K562 (cell line): ENCODE data around the gene TMEM184A. TPM values are rescaled to one million over a fixed set of nuclear protein-coding genes. Genes with fewer than 3 reads are reported as not detected.

Experiments used
- ATAC-seq: fragments of 200-7000 bp; cut with Tn5 transposase; 3 replicates; pipeline ENCODE4 v1.9.1; 2020; ENCODE audit warnings: moderate library complexity
- BruUV-seq: library from RNA; stranded (reverse); fragments of 400-500 nt; replicated peaks from 2 replicates; lab custom pipeline; 2021; lab: Mats Ljungman, UMichigan
- CTCF ChIA-PET: fragments of 300-600 bp; formaldehyde crosslinking; extraction: SDS; loops from one replicate; lab custom pipeline; 2021; ENCODE audit warnings: low intra/inter-chr PET ratio; lab: Yijun Ruan, JAX
- POLR2A ChIA-PET: fragments of 300-600, 350-650 bp; sonication (Branson Sonifier 250); formaldehyde crosslinking; extraction: SDS; loops from one replicate; lab custom pipeline; 2021; ENCODE audit warnings: antibody characterized with exemption, inconsistent platforms; lab: Yijun Ruan, JAX
- DNase-seq, 4 experiments: peaks; one replicate each; pipeline versions ENCODE4 v3.0.0 to v3.0.0-alpha.2; 2011 to 2018; ENCODE audit warnings: low spot score in 3 of 4, mixed read lengths in 3 of 4; ENCODE audit errors: extremely low read depth in 1 of 4
- FAIRE-seq: peaks from 2 replicates; lab custom pipeline; 2011; peaks lifted over from hg19 to GRCh38; lab: Jason Lieb, UNC
- H2AFZ ChIP-seq: 2 replicates; pipeline ENCODE4 v1.6.0; 2011; ENCODE audit warnings: low read depth, low read length, control low read depth, inconsistent platforms
- H3K27ac ChIP-seq: fragments of 200-600 bp; 3 replicates; pipeline ENCODE4 v1.8.0; 2011; ENCODE audit warnings: low read depth, mild to moderate bottlenecking, control low read depth, inconsistent platforms, low read length, moderate library complexity, mixed read lengths; ENCODE audit errors: extremely low read depth
- H3K27me3 ChIP-seq, 2 experiments: fragments of 300-600 bp in 1 of 2; 2 replicates in 1 of 2; 3 replicates in 1 of 2; pipeline versions ENCODE4 v1.6.0 to v1.8.0; 2011; ENCODE audit warnings: inconsistent platforms in 2 of 2, low read length in 2 of 2, mild to moderate bottlenecking in 1 of 2, mixed read lengths in 1 of 2, moderate library complexity in 1 of 2; ENCODE audit not compliant: control insufficient read depth in 2 of 2, insufficient read depth in 2 of 2
- H3K36me3 ChIP-seq: fragments of 300-600 bp; 3 replicates; pipeline ENCODE4 v1.8.0; 2011; ENCODE audit warnings: mild to moderate bottlenecking, low read length, inconsistent platforms; ENCODE audit not compliant: control insufficient read depth, insufficient read depth
- H3K4me1 ChIP-seq, 2 experiments: fragments of 200-600 bp in 1 of 2; replicated peaks in 1 of 2; 2 replicates in 1 of 2; 3 replicates in 1 of 2; pipeline versions ENCODE4 v1.5.1 to v1.8.0; 2011; ENCODE audit warnings: inconsistent platforms in 2 of 2, low read length in 2 of 2, mild to moderate bottlenecking in 1 of 2, mixed read lengths in 1 of 2, moderate library complexity in 1 of 2; ENCODE audit not compliant: control insufficient read depth in 2 of 2, insufficient read depth in 2 of 2
- H3K4me2 ChIP-seq: 2 replicates; pipeline ENCODE4 v1.6.1; 2011; ENCODE audit warnings: low read length, control low read depth, inconsistent platforms, mixed read lengths; ENCODE audit not compliant: insufficient read depth
- H3K4me3 ChIP-seq: fragments of 200-600 bp; sonication (generic), shearing (Covaris generic); 2 replicates; pipeline ENCODE4 v1.5.1; 2016; ENCODE audit warnings: control low read depth, inconsistent platforms
- H3K79me2 ChIP-seq: fragments of 200-600 bp; 3 replicates; pipeline ENCODE4 v1.8.0; 2011; ENCODE audit warnings: low read length, inconsistent platforms; ENCODE audit not compliant: control insufficient read depth, insufficient read depth
- H3K9ac ChIP-seq, 2 experiments: 2 replicates each; pipeline versions ENCODE4 v1.6.0 to v1.6.1; 2011; ENCODE audit warnings: low read depth in 2 of 2, low read length in 2 of 2, control low read depth in 1 of 2, inconsistent platforms in 1 of 2, mild to moderate bottlenecking in 1 of 2, mixed read lengths in 1 of 2; ENCODE audit not compliant: insufficient read depth in 1 of 2
- H3K9me1 ChIP-seq: one replicate; pipeline ENCODE4 v1.6.0; 2011; ENCODE audit warnings: inconsistent platforms, mild to moderate bottlenecking, low read length, moderate library complexity; ENCODE audit not compliant: control insufficient read depth, insufficient read depth
- H3K9me3 ChIP-seq: replicated peaks from 2 replicates; pipeline ENCODE4 v1.5.1; 2011; ENCODE audit warnings: low read depth, low read length, inconsistent platforms; ENCODE audit not compliant: control insufficient read depth, insufficient read depth
- H4K20me1 ChIP-seq: replicated peaks from 2 replicates; pipeline ENCODE4 v1.6.1; 2011; ENCODE audit warnings: low read length, inconsistent platforms, mixed read lengths; ENCODE audit not compliant: control insufficient read depth, insufficient read depth
- ARID2 ChIP-seq: fragments of 450-650 bp; IDR thresholded peaks from 2 replicates; pipeline ENCODE4 v1.6.1; 2017; ENCODE audit warnings: antibody characterized with exemption, mild to moderate bottlenecking
- CBX5 ChIP-seq: IDR thresholded peaks from 2 replicates; pipeline ENCODE4 v1.6.1; 2014; ENCODE audit warnings: low read depth, borderline replicate concordance
- MED1 ChIP-seq: sonication (generic); formaldehyde crosslinking; IDR thresholded peaks from 2 replicates; pipeline ENCODE4 v1.8.1; 2023; ENCODE audit warnings: missing genetic modification reagents, borderline replicate concordance
- MEIS2 ChIP-seq: fragments of 450-650 bp; IDR thresholded peaks from 2 replicates; pipeline ENCODE4 v1.6.1; 2014; ENCODE audit warnings: mild to moderate bottlenecking; ENCODE audit not compliant: partially characterized antibody
- POLR2G ChIP-seq: fragments of 200-400 bp; formaldehyde crosslinking; IDR thresholded peaks from 2 replicates; pipeline ENCODE4 v1.6.1; 2017; ENCODE audit warnings: low read depth, mild to moderate bottlenecking, antibody characterized with exemption, low read length, moderate library complexity
- ZBTB5 ChIP-seq: fragments of 450-650 bp; IDR thresholded peaks from 2 replicates; pipeline ENCODE4 v1.6.1; 2017; ENCODE audit warnings: antibody characterized with exemption
- ZNF124 ChIP-seq: sonication (generic); formaldehyde crosslinking; IDR thresholded peaks from 2 replicates; pipeline ENCODE4 v1.8.1; 2022; ENCODE audit warnings: missing genetic modification reagents
- WGBS: fragments of 100-300 bp; shearing (Covaris generic); methylation state at CpG from one replicate; pipeline ENCODE4 v1.1.6; 2016; ENCODE audit warnings: low coverage, mixed read lengths; ENCODE audit not compliant: insufficient coverage; ENCODE audit errors: missing lambda C conversion rate; 5-methylcytosine and 5-hydroxymethylcytosine counted together
- in situ Hi-C: fragments of 300-500 bp; cut with MboI; formaldehyde crosslinking; loops from 4 replicates; pipeline ENCODE4 v1.15.0; 2018; ENCODE audit warnings: inconsistent platforms, mixed read lengths
- intact Hi-C: fragments of 100-400 bp; cut with micrococcal nuclease; formaldehyde crosslinking; loops from 2 replicates; pipeline ENCODE4 v1.14.2; 2022
- polyA plus RNA-seq, 8 experiments: library from polyadenylated mRNA; depleted of rRNA in 4 of 8; stranded (reverse) in 5 of 8; unstranded in 3 of 8; fragments of >200 nt; fragmentation: Nextera tagmentation in 2 of 8; fragmentation: Illumina TruSeq in 1 of 8; extraction: Ambion mirVana in 2 of 8; extraction: Trizol in 1 of 8; gene quantifications; 2 replicates each; pipeline versions ENCODE4 v1.2.1 to v1.2.3, GENCODE V29; 2011 to 2014; ENCODE audit warnings: inconsistent platforms in 1 of 8, missing spikeins in 1 of 8
- total RNA-seq, 7 experiments: library from RNA; depleted of rRNA in 6 of 7; stranded (reverse); fragments of >200 nt in 6 of 7; fragmentation: Illumina TruSeq in 2 of 7; extraction: Trizol in 2 of 7; gene quantifications; 2 replicates each; pipeline versions ENCODE4 v1.2.1 to v1.2.3, GENCODE V29; 2011 to 2021; ENCODE audit warnings: low replicate concordance in 1 of 7
- TF ChIP-seq, protein P1 (sequence below): fragments of 250-450 bp; sonication (Bioruptor Pico); IDR thresholded peaks from 2 replicates; pipeline ENCODE4 v1.6.1; 2021; ENCODE audit warnings: mild to moderate bottlenecking
- TF ChIP-seq, protein P2 (sequence below): fragments of 450-650 bp; IDR thresholded peaks from 2 replicates; pipeline ENCODE4 v1.6.1; 2018; ENCODE audit warnings: mild to moderate bottlenecking, low read depth; ENCODE audit not compliant: partially characterized antibody
- TF ChIP-seq, protein P3 (sequence below): fragments of 450-650 bp; IDR thresholded peaks from 2 replicates; pipeline ENCODE4 v1.6.1; 2016; ENCODE audit warnings: low read depth

Gene TMEM184A
- total and polyA plus RNA-seq, 9 of the 15 experiments (the other 6 are each of a cell fraction or from before 2014, with no cell fraction given): 0.10 to 0.18 (median 0.11) TPM; not detected in 6

DNA sequence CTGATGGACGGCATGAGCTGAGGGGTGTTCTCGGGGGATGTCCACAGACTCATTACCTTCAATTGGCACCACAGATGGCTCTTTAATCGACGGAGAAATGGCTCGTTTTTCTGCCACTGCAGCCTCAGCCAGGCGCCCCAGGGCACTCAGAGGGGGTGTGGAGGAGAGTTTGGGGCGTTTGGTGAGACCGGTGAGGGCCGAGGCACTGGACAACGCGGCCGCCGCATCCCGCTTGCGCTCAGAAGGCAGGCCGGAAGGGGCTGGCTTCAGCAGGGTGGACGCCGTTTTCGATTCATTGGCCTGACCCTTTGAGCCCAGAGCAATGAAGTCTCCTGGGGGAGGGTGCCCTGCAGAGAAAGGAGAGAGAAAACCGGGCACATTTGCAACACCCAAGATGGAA is 53.2 kb downstream of the TMEM184A start:
- peak overlapping the region; percentile 86 to 96 for H3K9ac ChIP-seq
- ATAC-seq (no peak), DNase-seq (no peak), FAIRE-seq (no peak)
- H3K4me3 ChIP-seq: peak overlapping the region; percentile 100
- 74% methylated on average over 20 of the region's 20 CpGs for WGBS
- ChIA-PET POLR2A (no interaction called here), CTCF (interaction anchor here (1.8 to 2.5 kb wide), 3 partner anchors 34 to 55 kb away, joined by 4 to 33 read pairs (median 9); no protein-coding TSS in a partner anchor)
- H3K9me3 ChIP-seq: no peaks in the 10 kb centered on the region
- no peaks in the 10 kb centered on the region; the same call in 1 of the 2 replicates for H4K20me1 ChIP-seq
- H2AFZ ChIP-seq: no peak overlapping the region
- peaks cover 28% of the 10 kb centered on the region for H3K79me2 ChIP-seq
- in situ Hi-C loops (no loop called here), intact Hi-C loops (no loop called here)
- no peaks in the 10 kb centered on the region for H3K9me1 ChIP-seq
- BruUV-seq: no TSS peak
- H3K27ac ChIP-seq: no peak overlapping the region
- peaks cover 47% of the 10 kb centered on the region; the same call in 2 of the 3 replicates for H3K36me3 ChIP-seq
- no peak for TF ChIP-seq CBX5
- no peak for TF ChIP-seq MEIS2
- TF ChIP-seq ZBTB5: no peak
- 0 out of 2 replicates have a peak, but pooled peaks have one; percentile 25 for TF ChIP-seq POLR2G
- TF ChIP-seq MED1 (CRISPR knock-in tag): no peak
- TF ChIP-seq, protein P1, sequence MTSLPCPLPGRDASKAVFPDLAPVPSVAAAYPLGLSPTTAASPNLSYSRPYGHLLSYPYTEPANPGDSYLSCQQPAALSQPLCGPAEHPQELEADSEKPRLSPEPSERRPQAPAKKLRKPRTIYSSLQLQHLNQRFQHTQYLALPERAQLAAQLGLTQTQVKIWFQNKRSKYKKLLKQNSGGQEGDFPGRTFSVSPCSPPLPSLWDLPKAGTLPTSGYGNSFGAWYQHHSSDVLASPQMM (CRISPR knock-in tag): no peak
- TF ChIP-seq, protein P2, sequence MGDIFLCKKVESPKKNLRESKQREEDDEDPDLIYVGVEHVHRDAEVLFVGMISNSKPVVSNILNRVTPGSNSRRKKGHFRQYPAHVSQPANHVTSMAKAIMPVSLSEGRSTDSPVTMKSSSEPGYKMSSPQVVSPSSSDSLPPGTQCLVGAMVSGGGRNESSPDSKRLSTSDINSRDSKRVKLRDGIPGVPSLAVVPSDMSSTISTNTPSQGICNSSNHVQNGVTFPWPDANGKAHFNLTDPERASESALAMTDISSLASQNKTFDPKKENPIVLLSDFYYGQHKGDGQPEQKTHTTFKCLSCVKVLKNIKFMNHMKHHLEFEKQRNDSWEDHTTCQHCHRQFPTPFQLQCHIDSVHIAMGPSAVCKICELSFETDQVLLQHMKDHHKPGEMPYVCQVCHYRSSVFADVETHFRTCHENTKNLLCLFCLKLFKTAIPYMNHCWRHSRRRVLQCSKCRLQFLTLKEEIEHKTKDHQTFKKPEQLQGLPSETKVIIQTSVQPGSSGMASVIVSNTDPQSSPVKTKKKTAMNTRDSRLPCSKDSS: no peak
- TF ChIP-seq ARID2: no peak
- TF ChIP-seq, protein P3, sequence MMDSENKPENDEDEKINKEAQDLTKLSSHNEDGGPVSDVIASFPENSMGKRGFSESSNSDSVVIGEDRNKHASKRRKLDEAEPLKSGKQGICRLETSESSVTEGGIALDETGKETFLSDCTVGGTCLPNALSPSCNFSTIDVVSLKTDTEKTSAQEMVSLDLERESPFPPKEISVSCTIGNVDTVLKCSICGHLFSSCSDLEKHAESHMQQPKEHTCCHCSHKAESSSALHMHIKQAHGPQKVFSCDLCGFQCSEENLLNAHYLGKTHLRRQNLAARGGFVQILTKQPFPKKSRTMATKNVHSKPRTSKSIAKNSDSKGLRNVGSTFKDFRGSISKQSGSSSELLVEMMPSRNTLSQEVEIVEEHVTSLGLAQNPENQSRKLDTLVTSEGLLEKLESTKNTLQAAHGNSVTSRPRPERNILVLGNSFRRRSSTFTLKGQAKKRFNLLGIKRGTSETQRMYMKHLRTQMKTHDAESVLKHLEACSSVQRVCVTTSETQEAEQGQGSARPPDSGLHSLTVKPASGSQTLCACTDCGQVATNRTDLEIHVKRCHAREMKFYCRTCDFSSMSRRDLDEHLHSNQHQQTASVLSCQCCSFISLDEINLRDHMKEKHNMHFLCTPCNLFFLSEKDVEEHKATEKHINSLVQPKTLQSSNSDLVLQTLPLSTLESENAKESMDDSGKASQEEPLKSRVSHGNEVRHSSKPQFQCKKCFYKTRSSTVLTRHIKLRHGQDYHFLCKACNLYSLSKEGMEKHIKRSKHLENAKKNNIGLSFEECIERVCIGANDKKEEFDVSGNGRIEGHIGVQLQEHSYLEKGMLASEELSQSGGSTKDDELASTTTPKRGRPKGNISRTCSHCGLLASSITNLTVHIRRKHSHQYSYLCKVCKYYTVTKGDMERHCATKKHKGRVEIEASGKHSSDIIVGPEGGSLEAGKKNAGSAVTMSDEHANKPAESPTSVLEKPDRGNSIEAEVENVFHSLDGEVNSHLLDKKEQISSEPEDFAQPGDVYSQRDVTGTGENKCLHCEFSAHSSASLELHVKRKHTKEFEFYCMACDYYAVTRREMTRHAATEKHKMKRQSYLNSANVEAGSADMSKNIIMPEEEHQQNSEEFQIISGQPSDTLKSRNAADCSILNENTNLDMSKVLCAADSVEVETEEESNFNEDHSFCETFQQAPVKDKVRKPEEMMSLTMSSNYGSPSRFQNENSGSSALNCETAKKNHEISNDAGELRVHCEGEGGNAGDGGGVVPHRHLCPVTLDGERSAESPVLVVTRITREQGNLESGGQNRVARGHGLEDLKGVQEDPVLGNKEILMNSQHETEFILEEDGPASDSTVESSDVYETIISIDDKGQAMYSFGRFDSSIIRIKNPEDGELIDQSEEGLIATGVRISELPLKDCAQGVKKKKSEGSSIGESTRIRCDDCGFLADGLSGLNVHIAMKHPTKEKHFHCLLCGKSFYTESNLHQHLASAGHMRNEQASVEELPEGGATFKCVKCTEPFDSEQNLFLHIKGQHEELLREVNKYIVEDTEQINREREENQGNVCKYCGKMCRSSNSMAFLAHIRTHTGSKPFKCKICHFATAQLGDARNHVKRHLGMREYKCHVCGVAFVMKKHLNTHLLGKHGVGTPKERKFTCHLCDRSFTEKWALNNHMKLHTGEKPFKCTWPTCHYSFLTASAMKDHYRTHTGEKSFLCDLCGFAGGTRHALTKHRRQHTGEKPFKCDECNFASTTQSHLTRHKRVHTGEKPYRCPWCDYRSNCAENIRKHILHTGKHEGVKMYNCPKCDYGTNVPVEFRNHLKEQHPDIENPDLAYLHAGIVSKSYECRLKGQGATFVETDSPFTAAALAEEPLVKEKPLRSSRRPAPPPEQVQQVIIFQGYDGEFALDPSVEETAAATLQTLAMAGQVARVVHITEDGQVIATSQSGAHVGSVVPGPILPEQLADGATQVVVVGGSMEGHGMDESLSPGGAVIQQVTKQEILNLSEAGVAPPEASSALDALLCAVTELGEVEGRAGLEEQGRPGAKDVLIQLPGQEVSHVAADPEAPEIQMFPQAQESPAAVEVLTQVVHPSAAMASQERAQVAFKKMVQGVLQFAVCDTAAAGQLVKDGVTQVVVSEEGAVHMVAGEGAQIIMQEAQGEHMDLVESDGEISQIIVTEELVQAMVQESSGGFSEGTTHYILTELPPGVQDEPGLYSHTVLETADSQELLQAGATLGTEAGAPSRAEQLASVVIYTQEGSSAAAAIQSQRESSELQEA: no peak
- 0 out of 2 replicates have a peak, but pooled peaks have one; percentile 28 for TF ChIP-seq ZNF124
- no peaks in the 10 kb centered on the region for H3K27me3 ChIP-seq
- peak overlapping the region; percentile 95 for H3K4me2 ChIP-seq
- H3K4me1 ChIP-seq: peaks cover 11 to 58% of the 10 kb centered on the region in 2 experiments; a peak in 4 of 5 replicates
